Measurements from ENCODE around the gene NEXN.
A peak's percentile ranks its signal among the peaks of the same experiment; 100 is the strongest.
"Not testable (repeated sequence)": the region's sequence is repeated elsewhere in the genome, so short reads cannot be mapped to it uniquely, and the experiment has no call there.

NEXN gene

DNA sequence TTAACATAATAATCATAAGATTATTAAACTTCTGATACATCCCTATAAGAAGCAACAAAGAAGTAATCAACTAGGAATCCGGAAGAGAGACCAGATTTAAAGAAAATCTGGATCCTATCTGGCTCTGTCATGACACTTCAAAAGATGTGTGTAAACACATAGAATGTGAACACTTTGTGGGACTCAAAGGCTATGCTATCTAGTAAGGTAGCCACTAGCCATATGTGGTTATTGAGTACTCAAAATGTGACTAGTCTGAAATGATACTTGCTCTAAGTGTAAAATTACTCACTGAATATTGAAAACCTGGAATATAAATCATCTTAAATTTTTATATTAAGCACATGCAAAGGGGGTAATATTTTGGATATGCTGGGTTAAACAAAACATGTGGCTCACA is 81.8 kb downstream of the NEXN start:
- no peak for DNase-seq

DNA sequence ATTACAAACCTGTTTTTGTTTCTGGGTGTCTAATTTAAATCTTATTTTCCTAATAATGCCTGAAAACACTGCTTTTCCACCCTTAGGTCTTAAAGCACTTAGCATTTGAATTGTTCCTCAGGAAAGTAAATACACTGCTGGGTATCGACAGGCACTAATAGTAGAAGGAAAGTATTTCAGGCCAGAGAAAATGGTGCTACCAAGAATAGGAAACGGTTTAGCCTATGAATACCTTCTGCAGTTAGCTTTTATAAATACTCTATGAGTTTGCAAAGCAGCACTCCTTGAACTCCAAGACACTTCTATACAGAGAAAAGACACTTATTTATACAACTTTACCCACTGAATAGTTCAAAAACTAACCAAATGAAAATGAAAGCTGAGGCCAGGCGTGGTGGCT is 83.7 kb downstream of the NEXN start:
- DNase-seq, result no peak

GRCh38 chr1:77975386-77975785 is 87.0 kb downstream of the NEXN start:
- DNase-seq, result no peak

DNA sequence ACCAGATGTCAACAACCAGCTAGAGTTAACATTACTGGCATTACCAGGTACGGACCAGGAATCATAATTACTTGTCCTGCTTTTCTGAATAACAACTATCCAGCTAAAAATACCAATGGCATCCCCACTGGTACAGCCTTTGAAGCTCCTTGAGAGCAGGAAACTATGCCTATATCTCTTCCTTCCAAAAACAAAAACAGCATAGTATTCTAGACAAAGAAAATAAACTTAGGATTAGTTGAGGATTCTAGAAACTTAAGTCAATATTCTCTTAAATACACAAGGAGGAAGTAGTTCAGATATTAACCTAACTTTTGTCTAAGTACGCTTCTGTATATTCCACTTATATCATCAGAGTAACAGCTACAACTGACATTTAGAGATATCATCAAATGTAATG is 87.5 kb downstream of the NEXN start:
- no peak for DNase-seq

DNA sequence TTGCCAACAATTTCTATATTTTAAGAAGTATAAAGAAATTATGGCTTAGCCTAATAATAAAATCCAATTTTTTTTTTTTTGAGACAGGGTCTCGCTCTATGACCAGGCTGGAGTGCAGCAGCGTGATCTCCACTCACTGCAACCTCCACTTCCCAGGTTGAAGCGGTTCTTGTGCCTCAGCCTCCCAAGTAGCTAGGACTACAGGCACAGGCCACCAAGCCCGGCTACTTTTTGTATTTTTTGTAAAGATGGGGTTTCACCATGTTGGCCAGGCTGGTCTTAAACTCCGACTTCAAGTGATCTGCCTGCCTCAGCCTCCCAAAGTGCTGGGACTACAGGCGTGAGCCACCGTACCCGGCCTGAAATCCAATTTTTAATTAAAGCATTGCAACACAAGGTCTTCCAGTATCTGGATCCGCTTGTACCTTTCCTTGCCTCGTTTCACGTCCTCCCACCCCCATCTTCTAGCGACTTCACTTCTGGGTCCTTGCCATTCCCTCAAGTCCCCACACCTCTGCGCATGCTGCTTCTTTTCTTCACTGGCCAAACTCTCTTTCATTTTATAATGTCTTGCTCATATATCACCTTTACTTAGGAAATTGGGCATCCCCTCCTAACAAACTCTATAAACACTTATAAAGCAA is 88.1 kb downstream of the NEXN start:
- no peak for DNase-seq

- no peak for DNase-seq
These were observed 89.5 kb downstream of the NEXN start for GRCh38 chr1:77977989-77978292.

DNA sequence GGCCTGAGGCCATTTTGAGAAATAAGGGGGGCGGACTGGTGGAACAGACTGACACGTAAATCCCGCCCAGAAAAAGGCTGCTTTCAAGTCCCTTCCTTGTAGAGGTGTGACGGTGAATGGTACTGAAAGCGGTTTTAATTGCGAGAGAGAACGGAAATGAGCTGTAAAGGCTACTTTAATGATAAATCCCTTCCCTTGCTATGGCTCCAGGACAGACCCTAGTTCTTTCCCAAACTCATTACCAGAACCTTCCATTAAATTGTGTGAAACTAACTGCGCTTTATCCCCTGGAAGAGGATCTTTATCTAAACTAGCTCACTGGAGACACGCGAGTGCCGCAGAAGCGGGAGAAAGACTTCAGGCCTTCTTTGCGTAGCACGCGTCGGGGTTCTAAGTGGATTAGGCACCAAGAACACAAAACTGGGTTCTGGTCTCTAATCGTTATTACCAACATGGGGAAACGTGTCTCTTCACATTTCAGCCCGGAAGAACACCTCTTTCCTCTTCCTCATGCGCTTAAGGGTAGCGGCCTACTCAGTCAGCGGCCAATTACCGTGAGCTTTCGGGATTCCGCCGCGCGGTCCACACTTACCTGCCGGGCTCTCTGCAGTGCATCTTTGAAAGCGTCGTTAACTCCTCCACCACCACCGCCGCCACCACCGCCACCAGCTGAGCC is 90.0 kb downstream of the NEXN start:
- peak; percentile 89 for DNase-seq

DNA sequence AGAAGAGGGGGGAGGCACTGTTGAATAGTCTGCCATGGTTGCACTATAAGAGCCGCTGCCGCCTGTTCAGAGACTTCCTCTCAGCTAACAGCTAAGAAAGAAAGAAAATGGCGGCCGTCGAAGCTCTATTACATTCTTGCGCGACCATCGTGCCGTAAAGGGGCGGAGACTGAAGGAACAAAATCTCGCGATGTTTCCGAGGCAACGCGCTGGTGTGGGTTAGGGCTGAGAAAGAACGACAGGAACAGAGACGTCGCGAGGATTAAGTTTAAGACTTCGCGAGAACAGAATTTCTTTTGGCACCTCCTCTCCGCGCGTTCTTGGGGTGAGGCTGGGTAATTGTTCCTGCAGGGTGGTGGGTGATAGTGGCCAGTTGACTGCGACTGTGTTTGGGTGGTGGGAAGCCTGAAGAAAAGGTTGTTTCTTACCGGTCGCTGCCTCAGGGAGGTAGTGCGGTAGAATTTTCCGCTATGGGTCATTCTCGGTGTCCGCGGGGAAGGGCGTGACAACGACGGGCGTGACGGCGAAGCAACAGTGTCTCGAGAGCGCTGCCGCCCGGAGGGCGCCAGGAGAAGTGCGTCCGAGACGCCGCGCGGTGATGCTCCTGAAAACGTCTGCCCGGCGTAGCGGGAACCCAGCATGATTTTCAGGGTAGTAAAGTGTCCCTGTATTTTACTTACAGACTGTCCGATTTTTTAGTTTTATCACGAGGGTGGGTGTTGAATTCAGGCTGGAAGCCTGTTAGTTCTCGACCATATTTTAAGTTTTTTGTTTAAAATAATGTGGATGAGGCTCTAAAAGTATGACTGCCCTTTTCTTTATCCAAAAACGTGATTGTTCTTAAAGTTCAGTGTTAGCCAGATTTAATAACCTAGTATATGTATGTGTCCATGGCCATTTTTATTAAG is 90.8 kb downstream of the NEXN start, which contains the start of gene FUBP1:
FUBP1 (minus strand) TSS at position 104 of the 908 bp plus-strand sequence; CDS start at position 36, 68 bp downstream.
- DNase-seq, result peak; percentile 97

- not testable (repeated sequence) for DNase-seq
These were observed 95.0 kb downstream of the NEXN start for GRCh38 chr1:77983352-77983996.

DNA sequence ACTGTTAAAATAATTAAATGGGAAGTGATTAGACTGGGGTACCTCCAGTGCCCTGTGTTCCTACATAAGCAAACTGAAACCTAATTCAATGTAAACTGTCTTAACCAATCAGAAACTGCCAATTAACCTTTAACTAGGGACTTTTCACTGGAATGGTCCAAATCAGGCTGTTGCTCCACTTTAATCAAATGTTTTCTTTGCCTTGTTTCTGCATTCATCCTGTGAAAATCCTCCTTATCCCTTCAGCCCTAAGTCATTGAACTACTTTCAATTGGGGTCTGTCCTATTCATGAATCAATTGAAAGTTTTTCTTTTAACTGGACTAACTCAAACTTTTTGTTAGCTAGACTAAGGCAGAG is 95.6 kb downstream of the NEXN start:
- no peak for DNase-seq

- DNase-seq, result no peak
These were observed 96.2 kb downstream of the NEXN start for GRCh38 chr1:77984629-77985028.

- DNase-seq, result no peak
These were observed 98.4 kb downstream of the NEXN start for GRCh38 chr1:77986810-77987209.

GRCh38 chr1:77987919-77988318 is 99.5 kb downstream of the NEXN start:
- DNase-seq, result no peak

GRCh38 chr1:77989744-77990143 is 101.3 kb downstream of the NEXN start:
- DNase-seq, result no peak

DNA sequence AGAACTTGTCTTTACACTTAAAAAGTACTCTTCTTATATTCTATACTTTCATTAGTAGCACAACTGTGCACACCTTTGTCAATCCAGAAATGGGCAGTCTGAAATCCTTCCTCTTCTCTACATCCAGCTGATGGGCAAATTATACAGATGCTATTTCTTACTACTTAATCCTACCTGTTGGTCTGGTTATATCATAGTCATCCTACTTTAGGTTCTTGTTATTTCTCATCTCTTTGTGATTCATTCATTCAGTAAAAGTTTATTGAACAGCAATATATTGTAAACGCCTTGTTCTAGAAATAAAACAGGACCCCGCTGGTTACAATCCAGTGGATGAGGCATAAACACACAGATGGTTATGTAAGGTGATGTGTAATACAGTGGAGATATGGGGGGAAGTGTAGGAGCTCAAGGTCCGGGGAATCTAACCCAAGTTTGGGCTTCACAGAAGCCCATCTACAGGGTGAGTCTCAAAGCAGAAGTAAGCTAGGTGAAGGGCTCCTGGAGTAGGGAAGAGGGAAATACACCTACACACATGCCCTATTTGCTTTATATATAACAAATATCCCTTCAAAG is 102.3 kb downstream of the NEXN start:
- DNase-seq, result no peak

- no peak for DNase-seq
These were observed 103.2 kb downstream of the NEXN start for GRCh38 chr1:77991638-77992037.

All from central memory CD4-positive, alpha-beta T cell (primary cell).